GM12864 (cell line): Measurements from ENCODE around the gene SUPT4H1.

Experiments used
- DNase-seq: peaks from one replicate; pipeline ENCODE4 v3.0.0-alpha.2; 2011; ENCODE audit warnings: low read depth
- H3K4me3 ChIP-seq: 2 replicates; pipeline ENCODE4 v1.5.1; 2011; ENCODE audit warnings: mild to moderate bottlenecking, low read depth, low read length, control low read depth
- CTCF ChIP-seq: IDR thresholded peaks from 2 replicates; pipeline ENCODE4 v1.5.1; 2011; ENCODE audit warnings: low read depth, mild to moderate bottlenecking, moderate library complexity, low read length, control low read depth, inconsistent platforms; ENCODE audit errors: missing control alignments

Gene SUPT4H1

GRCh38 chr17:58369214-58370031 is 17.4 kb upstream of the SUPT4H1 start:
- H3K4me3 ChIP-seq, result no peak overlapping the region
- no peak for DNase-seq
- no peak for TF ChIP-seq CTCF

GRCh38 chr17:58368860-58369213 is 16.8 kb upstream of the SUPT4H1 start:
- no peak for TF ChIP-seq CTCF
- H3K4me3 ChIP-seq, result no peak overlapping the region
- no peak for DNase-seq

GRCh38 chr17:58367461-58367860 is 15.5 kb upstream of the SUPT4H1 start:
- no peak for DNase-seq
- TF ChIP-seq CTCF, result no peak
- no peak overlapping the region for H3K4me3 ChIP-seq

GRCh38 chr17:58365980-58366595 is 14.1 kb upstream of the SUPT4H1 start:
- no peak overlapping the region for H3K4me3 ChIP-seq
- TF ChIP-seq CTCF, result no peak
- no peak for DNase-seq

GRCh38 chr17:58365185-58365979 is 13.4 kb upstream of the SUPT4H1 start:
- H3K4me3 ChIP-seq, result no peak overlapping the region
- no peak for DNase-seq
- no peak for TF ChIP-seq CTCF

- no peak overlapping the region for H3K4me3 ChIP-seq
- no peak for DNase-seq
- no peak for TF ChIP-seq CTCF
These were observed 12.4 kb upstream of the SUPT4H1 start for GRCh38 chr17:58364270-58364942.
